Measurements from ENCODE around the gene GRK5.

GRK5 gene

GRCh38 chr10:119217401-119217800 lies 10.0 kb downstream of the GRK5 start:
- H3K79me2 ChIP-seq (ENCODE audit: low read length): no peaks in the 10 kb centered on the region
- no peak overlapping the region for H2AFZ ChIP-seq (ENCODE audit: low read length)
- no peak for DNase-seq
- no peak overlapping the region for H3K27ac ChIP-seq (ENCODE audit: low read length)
- H3K9me3 ChIP-seq (replicated peaks; ENCODE audit: insufficient read depth, low read length): no peaks in the 10 kb centered on the region
- H3K27me3 ChIP-seq (replicated peaks; ENCODE audit: insufficient read depth, low read length): no peaks in the 10 kb centered on the region
- H3K36me3 ChIP-seq (replicated peaks; ENCODE audit: insufficient read depth, low read length): no peaks in the 10 kb centered on the region
- H4K20me1 ChIP-seq (ENCODE audit: insufficient read depth, low read length): no peaks in the 10 kb centered on the region
- peaks cover 6% of the 10 kb centered on the region for H3F3A ChIP-seq (ENCODE audit: insufficient read depth, low read length)
- peaks cover 6% of the 10 kb centered on the region for H3K4me1 ChIP-seq (ENCODE audit: low read length)
- no peak overlapping the region for H3K4me2 ChIP-seq (ENCODE audit: low read depth, low read length)
- H3K9ac ChIP-seq (ENCODE audit: low read length): no peak overlapping the region
- H3K4me3 ChIP-seq (ENCODE audit: low read length): no peak overlapping the region
- TF ChIP-seq EZH2 (optimal IDR thresholded peaks at IDR 0.05; ENCODE audit: low read depth, low read length): no peak
- no peak for TF ChIP-seq CTCF (IDR thresholded peaks at IDR 0.05; ENCODE audit: low read length)
- TF ChIP-seq EZH2phosphoT487 (IDR thresholded peaks at IDR 0.05; ENCODE audit: low read length): no peak
- H3K9me2 ChIP-seq (replicated peaks; ENCODE audit: insufficient read depth, low read length): no peaks in the 10 kb centered on the region

GRCh38 chr10:119217991-119218490 lies 10.7 kb downstream of the GRK5 start:
- no peak overlapping the region for H3K4me2 ChIP-seq (ENCODE audit: low read depth, low read length)
- H3K79me2 ChIP-seq (ENCODE audit: low read length): no peaks in the 10 kb centered on the region
- H3K9ac ChIP-seq (ENCODE audit: low read length): no peak overlapping the region
- no peak overlapping the region for H2AFZ ChIP-seq (ENCODE audit: low read length)
- no peak overlapping the region for H3K4me3 ChIP-seq (ENCODE audit: low read length)
- H3K27me3 ChIP-seq (replicated peaks; ENCODE audit: insufficient read depth, low read length): no peaks in the 10 kb centered on the region
- no peaks in the 10 kb centered on the region for H3F3A ChIP-seq (ENCODE audit: insufficient read depth, low read length)
- DNase-seq: no peak
- H3K27ac ChIP-seq (ENCODE audit: low read length): no peak overlapping the region
- no peaks in the 10 kb centered on the region for H3K9me2 ChIP-seq (replicated peaks; ENCODE audit: insufficient read depth, low read length)
- TF ChIP-seq EZH2 (optimal IDR thresholded peaks at IDR 0.05; ENCODE audit: low read depth, low read length): no peak
- TF ChIP-seq EZH2phosphoT487 (IDR thresholded peaks at IDR 0.05; ENCODE audit: low read length): no peak
- no peak for TF ChIP-seq CTCF (IDR thresholded peaks at IDR 0.05; ENCODE audit: low read length)
- H3K4me1 ChIP-seq (ENCODE audit: low read length): peaks cover under 1% of the 10 kb centered on the region; the same call in 1 of the 2 replicates
- no peaks in the 10 kb centered on the region for H3K36me3 ChIP-seq (replicated peaks; ENCODE audit: insufficient read depth, low read length)
- H4K20me1 ChIP-seq (ENCODE audit: insufficient read depth, low read length): no peaks in the 10 kb centered on the region
- H3K9me3 ChIP-seq (replicated peaks; ENCODE audit: insufficient read depth, low read length): no peaks in the 10 kb centered on the region

GRCh38 chr10:119219871-119220270 lies 12.5 kb downstream of the GRK5 start:
- Histone ChIP-seq H3K9ac (ENCODE audit: low read length) (no peak overlapping the region), H4K20me1 (ENCODE audit: insufficient read depth, low read length) (no peaks in the 10 kb centered on the region), H3K4me1 (ENCODE audit: low read length) (no peaks in the 10 kb centered on the region), H2AFZ (ENCODE audit: low read length) (no peak overlapping the region), H3K27me3 (replicated peaks; ENCODE audit: insufficient read depth, low read length) (no peaks in the 10 kb centered on the region), H3K27ac (ENCODE audit: low read length) (no peak overlapping the region), H3K9me2 (replicated peaks; ENCODE audit: insufficient read depth, low read length) (no peaks in the 10 kb centered on the region), H3K79me2 (ENCODE audit: low read length) (no peaks in the 10 kb centered on the region), H3K4me2 (ENCODE audit: low read depth, low read length) (no peak overlapping the region), H3F3A (ENCODE audit: insufficient read depth, low read length) (no peaks in the 10 kb centered on the region), H3K9me3 (replicated peaks; ENCODE audit: insufficient read depth, low read length) (no peaks in the 10 kb centered on the region), H3K4me3 (ENCODE audit: low read length) (no peak overlapping the region), H3K36me3 (replicated peaks; ENCODE audit: insufficient read depth, low read length) (no peaks in the 10 kb centered on the region)
- no peak for DNase-seq
- TF ChIP-seq CTCF (IDR thresholded peaks at IDR 0.05; ENCODE audit: low read length) (no peak), EZH2 (optimal IDR thresholded peaks at IDR 0.05; ENCODE audit: low read depth, low read length) (no peak), EZH2phosphoT487 (IDR thresholded peaks at IDR 0.05; ENCODE audit: low read length) (no peak)

All from MM.1S (cell line).